Calu3 (cell line): ENCODE results near the gene CERK. TPM values are rescaled to one million over a fixed set of nuclear protein-coding genes. Genes with fewer than 3 reads are reported as not detected.
"Not testable (repeated sequence)": the region's sequence is repeated elsewhere in the genome, so short reads cannot be mapped to it uniquely, and the experiment has no call there.

Experiments used
- BruUV-seq: library from RNA; stranded (reverse); fragments of 400-500 nt; replicated peaks from 2 replicates; lab custom pipeline; 2021; lab: Mats Ljungman, UMichigan
- CTCF ChIA-PET: fragments of 300-600 bp; sonication (Branson Sonifier 250); formaldehyde crosslinking; loops from one replicate; lab custom pipeline; 2022; ENCODE audit warnings: antibody characterized with exemption; lab: Charles Lee
- DNase-seq: peaks from one replicate; pipeline ENCODE4 v3.0.0; 2022
- H3K27ac Mint-ChIP-seq: one replicate; pipeline ENCODE4 v1.8.0; 2022; ENCODE audit warnings: mixed read lengths; ENCODE audit not compliant: unreplicated experiment
- H3K27me3 Mint-ChIP-seq: one replicate; pipeline ENCODE4 v1.8.0; 2022; ENCODE audit warnings: mixed read lengths; ENCODE audit not compliant: unreplicated experiment
- H3K36me3 Mint-ChIP-seq: one replicate; pipeline ENCODE4 v1.8.0; 2022; ENCODE audit warnings: mild to moderate bottlenecking, moderate library complexity, mixed read lengths; ENCODE audit not compliant: insufficient read depth, unreplicated experiment
- H3K4me1 Mint-ChIP-seq: one replicate; pipeline ENCODE4 v1.8.0; 2022; ENCODE audit warnings: mild to moderate bottlenecking, low read depth, mixed read lengths; ENCODE audit not compliant: unreplicated experiment
- H3K4me3 Mint-ChIP-seq: one replicate; pipeline ENCODE4 v1.8.0; 2022; ENCODE audit warnings: mild to moderate bottlenecking, low read depth, moderate library complexity, mixed read lengths; ENCODE audit not compliant: unreplicated experiment
- H3K9me3 Mint-ChIP-seq: one replicate; pipeline ENCODE4 v1.8.0; 2022; ENCODE audit warnings: low read depth, mixed read lengths; ENCODE audit not compliant: unreplicated experiment
- CTCF ChIP-seq: fragments of 200-600 bp; IDR thresholded peaks from one replicate; pipeline ENCODE4 v1.8.0; 2022; ENCODE audit warnings: antibody characterized with exemption; ENCODE audit not compliant: unreplicated experiment
- intact Hi-C: fragments of 100-400 bp; cut with micrococcal nuclease; formaldehyde crosslinking; loops from one replicate; pipeline ENCODE4 v1.10.0; 2022; ENCODE audit not compliant: unreplicated experiment
- total RNA-seq: library from RNA; stranded (reverse); gene quantifications from 2 replicates; pipeline ENCODE4 v1.2.3, GENCODE V29; 2022

CERK gene
- total RNA-seq, 1 experiment from 2014 or later = 25.0 TPM

GRCh38 chr22:46650078-46650810 is 87.8 kb downstream of the CERK start:
- H3K4me3 Mint-ChIP-seq = no peak overlapping the region
- H3K27me3 Mint-ChIP-seq = no peaks in the 10 kb centered on the region
- no TSS peak for BruUV-seq
- no peak for TF ChIP-seq CTCF
- no peak overlapping the region for H3K27ac Mint-ChIP-seq
- H3K4me1 Mint-ChIP-seq = peaks cover 23% of the 10 kb centered on the region
- peaks cover 8% of the 10 kb centered on the region for H3K9me3 Mint-ChIP-seq
- CTCF ChIA-PET = no interaction called here
- H3K36me3 Mint-ChIP-seq = peaks cover 9% of the 10 kb centered on the region
- intact Hi-C loops = no loop called here
- no peak for DNase-seq

DNA sequence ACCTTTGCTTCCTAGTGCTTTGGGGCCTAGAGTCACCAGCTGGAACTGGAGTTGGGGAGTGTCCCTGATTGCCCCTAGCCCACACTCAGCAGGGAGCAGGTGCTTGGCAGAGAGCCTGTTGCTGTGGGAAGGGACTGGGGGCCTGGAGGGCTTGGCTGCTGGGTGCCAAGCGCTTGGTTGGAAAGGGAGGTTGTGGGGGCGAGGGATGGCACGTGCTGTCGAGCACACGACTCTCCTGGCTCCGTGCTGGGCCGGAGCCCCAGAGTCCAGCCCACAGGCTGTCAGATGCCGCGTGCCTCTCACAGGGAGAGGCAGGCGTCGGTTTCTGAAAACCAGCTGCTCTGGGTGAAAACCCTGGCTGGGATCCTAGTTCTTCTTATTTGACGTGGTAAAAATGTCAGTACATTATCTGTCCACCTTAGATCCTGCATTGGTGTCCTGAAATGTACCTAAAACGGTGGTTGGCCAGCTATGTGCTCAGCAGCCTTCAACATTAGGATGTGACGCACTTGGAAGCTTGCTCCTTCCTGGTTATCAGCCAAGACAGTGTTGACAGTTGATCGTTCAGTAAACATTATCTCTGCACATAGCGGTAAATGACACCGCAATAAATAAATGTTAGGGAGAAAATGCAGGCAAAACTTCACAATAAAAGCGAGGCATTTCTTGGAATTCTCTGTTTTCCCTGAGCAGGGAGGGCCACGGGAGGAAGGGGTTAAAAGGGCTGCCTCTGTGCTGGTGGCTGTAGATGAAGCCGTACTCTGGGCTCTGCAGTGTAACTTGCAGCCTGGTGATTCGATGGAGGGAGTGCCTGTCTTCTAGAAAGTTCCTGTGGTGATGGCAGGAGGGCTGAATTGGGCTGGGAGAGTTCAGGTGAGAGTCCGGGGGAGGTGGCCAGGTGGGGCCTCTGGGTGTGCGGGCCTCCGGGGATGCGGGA is 88.6 kb downstream of the CERK start:
- intact Hi-C loops = no loop called here

GRCh38 chr22:46648225-46648820 is 89.7 kb downstream of the CERK start:
- peaks cover 23% of the 10 kb centered on the region for H3K4me1 Mint-ChIP-seq
- H3K4me3 Mint-ChIP-seq, H3K36me3 Mint-ChIP-seq, intact Hi-C loops, BruUV-seq, H3K9me3 Mint-ChIP-seq, DNase-seq, CTCF ChIA-PET, H3K27me3 Mint-ChIP-seq, H3K27ac Mint-ChIP-seq: not testable (repeated sequence)

More for the DNA sequence above, 88.6 kb downstream of the CERK start:
- CTCF ChIA-PET = no interaction called here
- DNase-seq = no peak
- BruUV-seq = no TSS peak
- no peak overlapping the region for H3K27ac Mint-ChIP-seq
- no peak overlapping the region for H3K4me3 Mint-ChIP-seq
- TF ChIP-seq CTCF = no peak
- peaks cover 8% of the 10 kb centered on the region for H3K9me3 Mint-ChIP-seq
- H3K27me3 Mint-ChIP-seq = no peaks in the 10 kb centered on the region
- peaks cover 9% of the 10 kb centered on the region for H3K36me3 Mint-ChIP-seq
- H3K4me1 Mint-ChIP-seq = peaks cover 23% of the 10 kb centered on the region

GRCh38 chr22:46646531-46647215 is 91.4 kb downstream of the CERK start:
- no TSS peak for BruUV-seq
- TF ChIP-seq CTCF = no peak
- no peak overlapping the region for H3K27ac Mint-ChIP-seq
- no peaks in the 10 kb centered on the region for H3K27me3 Mint-ChIP-seq
- CTCF ChIA-PET = no interaction called here
- no peak for DNase-seq
- H3K4me1 Mint-ChIP-seq = peaks cover 9% of the 10 kb centered on the region
- intact Hi-C loops = no loop called here
- no peak overlapping the region for H3K4me3 Mint-ChIP-seq
- H3K36me3 Mint-ChIP-seq = no peaks in the 10 kb centered on the region
- peaks cover 14% of the 10 kb centered on the region for H3K9me3 Mint-ChIP-seq

DNA sequence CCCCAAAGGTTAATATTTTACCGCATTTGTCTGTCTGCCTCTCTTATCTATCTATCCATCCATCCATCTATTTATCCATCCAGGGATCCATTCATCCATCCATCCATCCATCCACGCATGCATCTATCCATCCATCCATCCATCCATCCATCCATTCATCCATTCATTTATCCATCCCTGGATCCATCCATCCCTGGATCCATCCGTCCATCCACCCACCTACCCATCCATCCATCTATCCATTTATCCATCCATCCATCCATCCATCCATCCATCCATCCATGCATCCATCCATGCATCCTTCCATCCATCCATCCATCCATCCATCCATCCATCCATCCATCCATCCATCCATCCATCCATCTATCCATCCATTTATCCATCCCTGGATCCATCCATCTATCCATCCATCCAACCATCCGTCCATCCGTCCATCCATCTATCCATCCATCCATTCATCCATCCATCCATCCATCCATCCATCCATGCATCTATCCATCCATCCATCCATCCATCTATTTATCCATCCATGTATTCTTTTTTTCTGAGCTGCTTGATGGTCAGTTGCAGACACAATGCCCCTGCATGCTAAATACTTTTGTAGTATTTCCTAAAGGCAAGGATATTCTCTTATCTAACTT is 95.1 kb downstream of the CERK start:
- not testable (repeated sequence) for BruUV-seq, H3K4me1 Mint-ChIP-seq, H3K27ac Mint-ChIP-seq

More for the DNA sequence above, 95.1 kb downstream of the CERK start:
- H3K9me3 Mint-ChIP-seq, DNase-seq, intact Hi-C loops, CTCF ChIA-PET, H3K27me3 Mint-ChIP-seq, H3K36me3 Mint-ChIP-seq, H3K4me3 Mint-ChIP-seq: not testable (repeated sequence)
